ENCODE results near the gene MYO9B.

MYO9B gene

DNA sequence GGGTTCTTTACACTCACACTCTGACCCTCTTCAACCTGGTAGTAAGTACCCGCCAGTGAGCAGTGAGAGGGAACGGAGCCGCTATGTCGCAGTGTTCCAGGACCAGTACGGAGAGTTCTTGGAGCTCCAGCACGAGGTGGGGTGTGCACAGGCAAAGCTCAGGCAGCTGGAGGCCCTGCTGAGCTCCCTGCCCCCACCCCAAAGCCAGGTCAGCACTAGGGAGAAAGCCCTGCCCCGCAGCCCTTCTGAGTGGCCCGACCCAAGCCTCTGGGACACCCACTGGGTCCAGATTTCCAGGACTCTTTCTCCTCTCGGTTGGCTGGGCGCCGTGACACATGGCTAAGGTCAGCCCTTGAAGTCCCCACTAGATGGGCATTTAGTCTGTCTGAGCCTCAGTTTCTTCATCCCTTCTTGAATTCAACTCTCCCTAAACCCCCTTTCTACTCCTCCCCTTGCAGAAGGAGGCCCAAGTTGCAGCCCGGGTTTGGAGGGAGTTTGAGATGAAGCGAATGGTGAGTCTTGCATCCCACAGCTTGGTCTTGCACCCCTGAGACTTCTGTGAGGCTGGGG, 152.3 kb downstream of the MYO9B start:
- no peaks in the 10 kb centered on the region for H4K20me1 ChIP-seq (ENCODE audit: insufficient read depth, low read length)
- H3K4me1 ChIP-seq (ENCODE audit: insufficient read depth, low read length, severe bottlenecking): peaks cover 21% of the 10 kb centered on the region
- H3K9ac ChIP-seq (ENCODE audit: low read length): no peak overlapping the region
- no peak overlapping the region for H2AFZ ChIP-seq (ENCODE audit: low read length)
- no peak for TF ChIP-seq EZH2 (IDR thresholded peaks at IDR 0.05; ENCODE audit: borderline replicate concordance, low read length)
- no peak overlapping the region for H3K27ac ChIP-seq (ENCODE audit: low read depth, low read length, poor library complexity, severe bottlenecking)
- H3K9me3 ChIP-seq (ENCODE audit: low read length): no peaks in the 10 kb centered on the region
- H3K4me3 ChIP-seq (ENCODE audit: low read depth, low read length, poor library complexity, severe bottlenecking): peak overlapping the region; percentile 26
- H3K36me3 ChIP-seq (ENCODE audit: insufficient read depth, low read length): peaks cover 27% of the 10 kb centered on the region; the same call in 1 of the 2 replicates
- no peaks in the 10 kb centered on the region for H3F3A ChIP-seq (ENCODE audit: insufficient read depth, low read length)
- no peaks in the 10 kb centered on the region for H3K27me3 ChIP-seq (ENCODE audit: insufficient read depth, low read length)
- no peaks in the 10 kb centered on the region for H3K9me2 ChIP-seq (ENCODE audit: low read depth, low read length)
- H3K79me2 ChIP-seq (ENCODE audit: insufficient read depth, low read length): no peaks in the 10 kb centered on the region
- no peak overlapping the region; the same call in 1 of the 2 replicates for H3K4me2 ChIP-seq (ENCODE audit: low read length)

DNA sequence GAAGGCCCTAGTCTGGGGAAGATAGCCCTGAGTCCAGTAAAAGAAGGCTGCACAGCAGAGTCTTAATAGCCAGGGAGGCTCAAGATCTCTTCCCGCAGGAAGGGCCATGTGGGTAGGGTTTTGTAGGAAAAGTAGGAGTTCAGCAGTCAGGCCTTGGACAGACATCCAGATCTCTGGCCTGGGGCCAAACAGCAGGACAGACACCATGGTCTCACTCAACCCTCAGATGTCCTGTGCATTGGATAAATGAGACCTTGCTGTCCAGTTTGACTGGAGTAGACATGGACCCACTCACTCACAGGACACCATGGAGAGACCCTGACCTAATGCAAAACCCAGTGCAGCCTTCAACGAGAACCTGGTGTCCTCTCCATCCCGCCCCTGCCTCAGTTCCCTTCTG, 154.3 kb downstream of the MYO9B start:
- H3F3A ChIP-seq (ENCODE audit: insufficient read depth, low read length): no peaks in the 10 kb centered on the region
- H3K4me2 ChIP-seq (ENCODE audit: low read length): no peak overlapping the region
- H3K4me3 ChIP-seq (ENCODE audit: low read depth, low read length, poor library complexity, severe bottlenecking): no peak overlapping the region
- H3K9me3 ChIP-seq (ENCODE audit: low read length): no peaks in the 10 kb centered on the region
- H4K20me1 ChIP-seq (ENCODE audit: insufficient read depth, low read length): no peaks in the 10 kb centered on the region
- no peak overlapping the region for H3K27ac ChIP-seq (ENCODE audit: low read depth, low read length, poor library complexity, severe bottlenecking)
- H3K9ac ChIP-seq (ENCODE audit: low read length): no peak overlapping the region
- H3K27me3 ChIP-seq (ENCODE audit: insufficient read depth, low read length): no peaks in the 10 kb centered on the region
- H3K4me1 ChIP-seq (ENCODE audit: insufficient read depth, low read length, severe bottlenecking): peaks cover 29% of the 10 kb centered on the region
- peaks cover 28% of the 10 kb centered on the region; the same call in 1 of the 2 replicates for H3K36me3 ChIP-seq (ENCODE audit: insufficient read depth, low read length)
- no peak overlapping the region for H2AFZ ChIP-seq (ENCODE audit: low read length)
- TF ChIP-seq, protein P1, sequence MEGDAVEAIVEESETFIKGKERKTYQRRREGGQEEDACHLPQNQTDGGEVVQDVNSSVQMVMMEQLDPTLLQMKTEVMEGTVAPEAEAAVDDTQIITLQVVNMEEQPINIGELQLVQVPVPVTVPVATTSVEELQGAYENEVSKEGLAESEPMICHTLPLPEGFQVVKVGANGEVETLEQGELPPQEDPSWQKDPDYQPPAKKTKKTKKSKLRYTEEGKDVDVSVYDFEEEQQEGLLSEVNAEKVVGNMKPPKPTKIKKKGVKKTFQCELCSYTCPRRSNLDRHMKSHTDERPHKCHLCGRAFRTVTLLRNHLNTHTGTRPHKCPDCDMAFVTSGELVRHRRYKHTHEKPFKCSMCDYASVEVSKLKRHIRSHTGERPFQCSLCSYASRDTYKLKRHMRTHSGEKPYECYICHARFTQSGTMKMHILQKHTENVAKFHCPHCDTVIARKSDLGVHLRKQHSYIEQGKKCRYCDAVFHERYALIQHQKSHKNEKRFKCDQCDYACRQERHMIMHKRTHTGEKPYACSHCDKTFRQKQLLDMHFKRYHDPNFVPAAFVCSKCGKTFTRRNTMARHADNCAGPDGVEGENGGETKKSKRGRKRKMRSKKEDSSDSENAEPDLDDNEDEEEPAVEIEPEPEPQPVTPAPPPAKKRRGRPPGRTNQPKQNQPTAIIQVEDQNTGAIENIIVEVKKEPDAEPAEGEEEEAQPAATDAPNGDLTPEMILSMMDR (IDR thresholded peaks at IDR 0.05; ENCODE audit: low read length): no peak
- TF ChIP-seq EZH2 (IDR thresholded peaks at IDR 0.05; ENCODE audit: borderline replicate concordance, low read length): no peak
- H3K9me2 ChIP-seq (ENCODE audit: low read depth, low read length): no peaks in the 10 kb centered on the region
- peaks cover 4% of the 10 kb centered on the region; the same call in 1 of the 2 replicates for H3K79me2 ChIP-seq (ENCODE audit: insufficient read depth, low read length)

DNA sequence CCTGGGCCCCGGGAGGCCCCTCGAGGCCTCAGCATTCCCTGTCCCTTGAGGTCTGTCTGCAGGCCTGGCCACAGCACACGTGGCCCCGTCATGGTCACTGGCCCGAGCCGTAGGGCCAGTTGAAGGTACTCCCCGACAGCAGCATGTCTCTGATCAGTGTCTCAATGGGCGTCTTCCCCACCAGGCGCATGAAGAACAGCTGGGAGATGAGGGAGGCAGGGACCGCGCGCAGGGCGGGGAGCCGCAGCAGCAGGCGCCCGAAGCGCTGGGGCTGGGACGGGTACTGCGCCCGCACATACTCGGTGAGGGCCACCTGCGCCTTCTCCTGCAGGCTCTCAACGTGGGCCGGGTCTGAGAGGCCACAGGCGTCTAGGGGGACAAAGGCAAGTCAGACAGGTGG, 156.7 kb downstream of the MYO9B start:
- Histone ChIP-seq H4K20me1 (ENCODE audit: insufficient read depth, low read length) (no peaks in the 10 kb centered on the region), H3K79me2 (ENCODE audit: insufficient read depth, low read length) (peaks cover 4% of the 10 kb centered on the region; the same call in 1 of the 2 replicates), H2AFZ (ENCODE audit: low read length) (no peak overlapping the region), H3K4me2 (ENCODE audit: low read length) (no peak overlapping the region), H3K27ac (ENCODE audit: low read depth, low read length, poor library complexity, severe bottlenecking) (no peak overlapping the region), H3K9me2 (ENCODE audit: low read depth, low read length) (no peaks in the 10 kb centered on the region), H3K9ac (ENCODE audit: low read length) (no peak overlapping the region), H3K4me1 (ENCODE audit: insufficient read depth, low read length, severe bottlenecking) (peaks cover 32% of the 10 kb centered on the region), H3K4me3 (ENCODE audit: low read depth, low read length, poor library complexity, severe bottlenecking) (no peak overlapping the region), H3K27me3 (ENCODE audit: insufficient read depth, low read length) (no peaks in the 10 kb centered on the region), H3K9me3 (ENCODE audit: low read length) (no peaks in the 10 kb centered on the region), H3F3A (ENCODE audit: insufficient read depth, low read length) (no peaks in the 10 kb centered on the region), H3K36me3 (ENCODE audit: insufficient read depth, low read length) (peaks cover 28% of the 10 kb centered on the region; the same call in 1 of the 2 replicates)
- TF ChIP-seq, protein P1 (IDR thresholded peaks at IDR 0.05; ENCODE audit: low read length): no peak
- no peak for TF ChIP-seq EZH2 (IDR thresholded peaks at IDR 0.05; ENCODE audit: borderline replicate concordance, low read length)

DNA sequence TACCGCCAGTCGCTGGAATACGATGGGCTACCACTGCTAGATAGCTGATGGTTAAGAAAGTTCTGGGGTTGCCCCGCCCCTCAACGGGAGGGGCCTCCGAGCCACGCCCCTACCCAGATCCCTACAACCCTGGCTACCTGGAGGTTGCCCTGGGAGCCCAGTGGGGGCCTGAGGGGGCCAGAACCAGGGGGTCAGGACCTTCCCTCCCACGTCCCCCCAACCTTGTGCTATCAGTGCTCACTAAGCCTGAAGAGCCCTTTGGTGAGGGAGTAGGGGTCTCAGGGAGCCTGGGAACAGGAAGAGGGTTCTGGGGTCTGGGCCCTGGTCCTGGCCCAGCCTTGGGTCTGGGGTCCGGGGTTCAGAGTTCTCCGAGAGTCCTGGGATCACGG, 159.3 kb downstream of the MYO9B start:
- Histone ChIP-seq H3K4me3 (ENCODE audit: low read depth, low read length, poor library complexity, severe bottlenecking) (peak overlapping the region; percentile 61), H3K79me2 (ENCODE audit: insufficient read depth, low read length) (peaks cover 4% of the 10 kb centered on the region; the same call in 1 of the 2 replicates), H3K9me3 (ENCODE audit: low read length) (no peaks in the 10 kb centered on the region), H4K20me1 (ENCODE audit: insufficient read depth, low read length) (no peaks in the 10 kb centered on the region), H3K27me3 (ENCODE audit: insufficient read depth, low read length) (no peaks in the 10 kb centered on the region), H3K9me2 (ENCODE audit: low read depth, low read length) (no peaks in the 10 kb centered on the region), H3K36me3 (ENCODE audit: insufficient read depth, low read length) (peaks cover 23% of the 10 kb centered on the region; the same call in 1 of the 2 replicates), H3K9ac (ENCODE audit: low read length) (peak overlapping the region; percentile 66), H3K4me1 (ENCODE audit: insufficient read depth, low read length, severe bottlenecking) (peaks cover 24% of the 10 kb centered on the region), H3K4me2 (ENCODE audit: low read length) (peak overlapping the region; percentile 83), H2AFZ (ENCODE audit: low read length) (no peak overlapping the region), H3K27ac (ENCODE audit: low read depth, low read length, poor library complexity, severe bottlenecking) (peak overlapping the region; percentile 40), H3F3A (ENCODE audit: insufficient read depth, low read length) (no peaks in the 10 kb centered on the region)
- no peak for TF ChIP-seq EZH2 (IDR thresholded peaks at IDR 0.05; ENCODE audit: borderline replicate concordance, low read length)
- TF ChIP-seq, protein P1 (IDR thresholded peaks at IDR 0.05; ENCODE audit: low read length): no peak
